Cerebellar nuclear complex (tissue), 1 donor: ENCODE results near the gene FN3KRP.

Experiments used
- DNase-seq, 2 experiments: peaks; one replicate each; lab custom pipeline; 2025; lab: John Stamatoyannopoulos, UW

FN3KRP gene, protein sequence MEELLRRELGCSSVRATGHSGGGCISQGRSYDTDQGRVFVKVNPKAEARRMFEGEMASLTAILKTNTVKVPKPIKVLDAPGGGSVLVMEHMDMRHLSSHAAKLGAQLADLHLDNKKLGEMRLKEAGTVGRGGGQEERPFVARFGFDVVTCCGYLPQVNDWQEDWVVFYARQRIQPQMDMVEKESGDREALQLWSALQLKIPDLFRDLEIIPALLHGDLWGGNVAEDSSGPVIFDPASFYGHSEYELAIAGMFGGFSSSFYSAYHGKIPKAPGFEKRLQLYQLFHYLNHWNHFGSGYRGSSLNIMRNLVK

DNA sequence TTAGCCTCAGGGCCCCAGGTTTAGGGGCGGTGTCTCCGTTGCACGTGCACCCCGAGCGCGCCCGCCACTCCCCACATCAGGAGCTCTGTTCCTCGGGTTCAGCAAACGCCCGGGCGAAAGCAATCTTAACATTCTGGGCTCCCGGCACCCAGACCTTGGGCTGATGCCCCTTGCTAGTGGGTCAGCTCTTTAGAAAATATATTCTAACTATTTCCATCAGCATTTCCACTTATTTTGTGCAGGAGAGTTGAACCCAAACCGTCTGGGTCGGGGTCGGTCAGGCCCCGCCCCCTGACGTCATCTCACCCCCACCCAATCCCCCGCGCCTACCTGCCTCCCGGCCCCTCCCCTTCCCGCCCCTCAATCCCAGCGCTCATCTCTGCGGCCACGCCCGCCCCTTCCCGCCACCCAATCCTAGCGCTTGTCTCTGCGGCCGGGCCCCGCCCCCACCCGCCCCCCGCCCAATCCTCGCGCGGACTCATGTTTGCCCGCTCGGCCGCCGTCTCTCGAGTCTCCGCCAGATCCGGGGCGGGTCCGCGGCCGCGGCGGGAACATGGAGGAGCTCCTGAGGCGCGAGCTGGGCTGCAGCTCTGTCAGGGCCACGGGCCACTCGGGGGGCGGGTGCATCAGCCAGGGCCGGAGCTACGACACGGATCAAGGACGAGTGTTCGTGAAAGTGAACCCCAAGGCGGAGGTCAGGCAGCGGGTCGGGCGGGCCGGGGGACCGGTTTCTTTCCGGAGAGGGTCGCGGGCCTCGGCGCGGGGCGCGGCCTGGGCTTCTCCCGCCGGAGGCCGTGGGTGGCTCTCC lies at the start of gene FN3KRP:
TSS of gene FN3KRP (plus strand) at position 504 of the 808 bp plus-strand sequence. CDS start at position 554, 50 bp downstream.
- peak; percentile 19 to 35 for DNase-seq

DNA sequence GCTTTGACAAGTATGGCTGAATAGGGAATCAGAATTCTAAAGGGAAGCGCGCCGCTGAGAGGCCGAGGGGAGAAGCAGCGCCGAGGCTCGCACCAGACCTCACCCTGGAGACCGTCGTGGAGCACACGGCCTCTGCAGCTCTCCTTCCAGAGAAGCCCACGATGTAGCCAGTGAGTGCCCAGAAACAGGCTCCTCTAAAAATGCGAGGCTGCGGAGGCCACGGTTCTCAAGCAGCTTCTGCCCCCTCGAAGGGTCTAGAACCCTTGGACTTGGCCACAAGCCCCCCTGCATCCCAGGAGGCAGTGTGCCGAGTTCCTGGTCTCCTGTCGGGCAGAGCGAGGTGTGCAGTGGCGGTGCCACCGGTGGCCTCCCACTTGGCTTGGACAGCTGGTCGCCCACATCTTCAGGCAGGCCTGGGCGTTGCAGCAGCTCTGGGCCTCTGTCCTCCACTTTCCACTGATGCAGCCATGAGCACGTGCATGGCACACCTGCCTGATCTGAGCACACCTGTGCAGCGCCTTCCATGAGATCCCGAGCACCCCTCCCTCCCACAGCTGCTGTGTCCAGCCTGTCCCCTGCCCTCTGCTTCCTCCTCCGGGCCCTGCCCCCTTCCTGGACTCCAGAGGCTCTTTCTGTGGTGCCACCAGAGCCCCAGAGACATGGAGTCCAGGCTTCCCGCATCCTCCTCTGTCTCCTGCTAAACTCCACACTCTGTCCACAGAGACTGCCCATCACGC lies 49.4 kb upstream of the FN3KRP start:
- DNase-seq = no peak

DNA sequence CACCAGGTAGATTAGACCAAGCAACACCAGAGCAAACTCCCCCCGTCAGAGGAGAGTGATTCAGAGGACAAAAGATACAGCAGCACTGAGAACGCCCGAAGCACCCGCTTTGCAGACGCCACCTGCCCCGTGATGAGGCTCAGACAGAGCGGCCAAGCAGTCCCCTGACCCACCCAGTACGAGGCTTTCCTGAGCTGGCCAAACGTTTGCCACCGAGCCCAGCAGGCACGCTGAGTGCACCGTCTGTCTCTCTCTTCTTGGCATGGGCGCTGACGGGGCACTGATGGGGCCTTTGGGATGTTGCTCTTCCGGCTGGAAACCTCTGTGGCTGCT lies 48.9 kb upstream of the FN3KRP start:
- DNase-seq = peak in 1 of 2 experiments; percentile 36

DNA sequence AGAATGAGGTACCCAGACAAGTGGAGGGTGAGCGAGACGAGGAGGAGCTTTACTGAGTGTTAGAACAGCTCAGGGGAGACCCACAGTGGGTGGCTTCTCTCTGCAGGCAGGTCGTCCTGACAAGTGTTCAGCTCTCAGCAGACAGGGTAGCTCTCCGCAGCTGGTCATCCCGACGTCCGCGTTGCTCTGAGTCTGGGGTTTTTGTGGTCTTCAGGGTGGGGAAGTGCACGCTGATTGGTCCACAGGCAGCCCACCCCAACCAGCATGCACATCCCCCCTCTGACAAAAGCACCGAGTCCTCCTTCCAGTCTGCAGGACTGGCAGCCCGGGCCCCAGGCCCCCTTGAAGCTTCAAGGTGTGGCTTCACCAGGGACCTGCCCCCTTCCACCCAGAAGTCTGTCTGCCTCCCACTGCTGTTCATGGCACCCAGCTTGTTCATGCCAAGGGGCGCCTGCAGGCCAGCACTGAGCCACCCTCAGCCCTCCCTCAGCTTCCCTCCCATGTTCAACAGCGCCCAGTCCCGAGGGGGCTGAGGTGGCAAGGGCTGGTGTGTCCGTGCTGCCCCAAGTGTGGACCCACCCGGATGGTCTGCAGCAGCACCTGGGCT lies 48.4 kb upstream of the FN3KRP start:
- DNase-seq = no peak

DNA sequence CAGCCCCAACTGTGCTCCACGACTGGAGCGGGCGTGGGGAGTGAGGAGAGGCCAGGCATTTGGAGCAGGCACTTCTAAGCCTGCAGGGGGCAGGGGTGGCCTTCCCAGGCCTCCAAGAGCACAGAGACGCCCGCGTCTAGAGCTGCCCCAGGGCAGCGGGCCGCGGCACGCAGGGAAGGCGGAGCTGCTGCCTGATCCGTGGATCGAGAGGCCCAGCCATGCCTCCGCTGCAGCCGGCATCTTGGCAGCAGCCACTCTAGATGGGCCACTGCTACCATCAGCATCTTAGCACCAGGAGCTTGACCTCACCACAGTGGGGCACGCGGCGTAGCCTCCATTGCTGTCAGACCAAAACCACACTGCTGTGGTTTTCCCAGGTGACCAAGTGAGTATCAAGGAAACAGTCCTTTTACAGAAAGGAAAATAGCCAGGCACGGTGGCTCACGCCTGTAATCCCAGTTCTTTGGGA lies 47.8 kb upstream of the FN3KRP start:
- peak in 1 of 2 experiments; percentile 8 for DNase-seq

DNA sequence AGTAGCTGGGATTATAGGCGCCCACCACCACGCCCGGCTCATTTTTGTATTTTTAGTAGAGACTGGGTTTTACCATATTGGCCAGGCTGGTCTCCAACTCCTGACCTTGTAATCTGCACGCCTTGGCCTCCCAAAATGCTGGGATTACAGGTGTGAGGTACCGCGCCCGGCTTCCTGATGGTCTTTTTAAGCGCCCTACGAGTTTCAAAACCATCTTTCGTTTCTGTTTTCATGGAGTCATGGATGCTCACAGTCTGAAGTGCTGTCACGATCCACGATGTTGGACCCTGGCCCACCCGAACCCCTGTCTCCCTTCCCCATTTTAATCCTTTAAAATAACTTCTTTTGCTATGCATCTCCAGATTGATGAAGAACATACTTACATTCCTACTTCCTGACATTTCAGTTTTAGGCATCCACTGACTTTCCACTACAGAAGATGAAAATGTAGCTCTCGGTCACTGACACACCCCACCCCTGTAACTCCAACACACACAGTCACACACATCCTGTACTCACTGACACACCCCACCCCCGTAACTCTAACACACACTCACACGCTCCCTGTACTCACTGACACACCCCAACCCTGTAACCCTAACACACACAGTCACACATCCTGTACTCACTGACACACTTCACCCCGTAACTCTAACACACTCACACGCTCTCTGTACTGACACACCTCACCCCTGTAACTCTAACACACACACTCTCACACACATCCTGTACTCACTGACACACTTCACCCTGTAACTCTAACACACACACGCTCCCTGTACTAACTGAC lies 45.6 kb upstream of the FN3KRP start:
- DNase-seq = no peak

DNA sequence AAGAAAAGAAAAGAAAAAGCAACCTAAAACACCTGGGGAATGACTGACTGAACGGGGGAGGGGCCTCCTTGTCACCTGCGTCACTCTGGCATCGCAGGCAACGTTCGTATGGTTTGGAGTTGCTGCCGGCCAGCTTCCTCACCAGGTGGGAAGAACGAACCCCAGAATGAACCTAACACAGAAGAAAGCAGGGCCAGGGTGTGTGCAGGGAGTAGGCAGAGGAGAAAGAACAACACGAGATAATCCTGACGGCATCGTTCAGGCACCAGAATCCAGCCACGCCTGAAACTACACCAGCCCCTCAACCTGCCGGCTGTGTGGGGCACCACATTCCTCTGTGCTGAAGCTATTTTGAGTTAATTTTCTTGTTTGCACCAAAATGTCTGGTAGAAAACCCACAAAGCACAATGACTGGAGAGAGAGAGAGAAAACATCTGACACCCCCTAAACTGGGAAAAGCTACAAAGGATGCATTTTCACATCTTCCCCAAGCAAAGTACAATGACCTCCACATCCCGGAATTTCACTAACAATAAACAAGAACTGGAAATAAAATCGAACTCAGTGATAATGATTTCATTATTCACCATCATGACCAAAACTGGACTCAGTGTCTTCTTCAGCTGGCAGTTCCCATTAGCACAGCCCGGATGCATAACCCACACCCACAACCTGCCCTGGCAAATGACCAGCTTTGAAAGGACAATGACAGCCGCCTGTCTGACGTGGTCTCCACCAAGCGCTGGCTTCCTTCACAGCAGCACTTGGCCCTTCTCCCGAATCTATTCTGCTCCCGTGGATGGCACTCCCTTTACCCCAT lies 41.6 kb upstream of the FN3KRP start:
- no peak for DNase-seq

DNA sequence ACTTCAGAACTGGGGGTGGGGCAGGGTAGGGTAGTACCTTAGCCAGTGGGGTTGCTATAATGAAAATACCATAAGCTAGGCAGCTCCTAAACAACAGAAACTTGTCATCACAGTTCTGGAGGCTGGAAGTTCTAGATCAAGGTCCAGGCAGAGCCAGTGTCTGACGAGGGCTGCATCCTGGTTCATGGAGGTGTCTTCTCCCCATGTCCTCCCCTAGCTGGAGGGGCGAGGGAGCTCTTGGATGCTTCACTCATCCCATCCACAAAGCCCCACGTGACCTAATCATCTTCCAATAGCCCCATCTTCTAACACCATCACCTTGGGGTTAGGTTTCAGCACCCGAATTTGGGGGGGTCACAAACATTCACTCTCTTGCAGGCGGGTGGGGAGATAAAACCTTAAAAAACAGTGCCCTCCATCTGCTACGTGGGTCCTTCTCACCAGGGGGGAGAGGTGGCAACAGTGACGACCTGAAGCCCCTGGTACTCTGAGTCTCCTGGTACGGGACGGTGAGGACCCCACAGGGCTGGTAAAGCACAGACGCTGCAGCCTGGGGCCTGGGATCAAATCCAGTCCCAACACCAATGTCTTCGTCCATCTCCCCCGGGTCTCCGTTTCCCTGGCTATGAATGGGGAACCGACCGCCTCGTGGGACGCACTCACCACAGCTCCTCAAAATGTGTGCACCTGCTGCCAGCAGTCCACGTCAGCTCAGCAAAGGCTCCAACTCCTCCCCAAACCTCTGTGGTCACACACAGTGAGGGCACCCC lies 40.8 kb upstream of the FN3KRP start:
- DNase-seq = no peak

DNA sequence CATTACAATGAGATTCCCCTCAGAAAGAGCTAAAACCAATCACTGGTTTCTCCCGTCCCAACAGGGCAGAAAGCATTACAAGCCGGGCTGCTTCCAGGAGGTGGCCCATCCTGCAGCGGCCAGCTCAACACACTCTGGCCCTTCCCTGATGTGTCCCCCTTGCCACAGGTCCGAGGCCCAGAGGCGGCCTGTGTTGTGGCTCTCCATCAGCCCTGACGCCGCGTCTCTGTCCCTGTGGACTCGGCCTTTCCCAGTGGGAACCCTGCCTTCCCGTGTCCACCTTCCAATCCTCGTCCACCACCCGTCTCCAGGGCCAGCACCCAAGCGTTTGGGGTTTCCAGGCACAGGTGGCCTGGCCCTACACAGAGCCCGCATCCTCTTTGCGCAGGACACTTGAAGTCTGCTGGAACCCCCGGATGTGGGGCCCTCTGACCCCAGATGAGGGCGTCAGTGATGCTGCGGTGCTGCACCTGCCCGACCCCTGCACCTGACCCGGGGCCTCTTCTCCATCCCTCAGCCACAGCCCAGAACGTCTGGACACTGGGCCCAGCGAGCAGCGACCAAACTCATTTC lies 39.1 kb upstream of the FN3KRP start:
- DNase-seq = no peak

DNA sequence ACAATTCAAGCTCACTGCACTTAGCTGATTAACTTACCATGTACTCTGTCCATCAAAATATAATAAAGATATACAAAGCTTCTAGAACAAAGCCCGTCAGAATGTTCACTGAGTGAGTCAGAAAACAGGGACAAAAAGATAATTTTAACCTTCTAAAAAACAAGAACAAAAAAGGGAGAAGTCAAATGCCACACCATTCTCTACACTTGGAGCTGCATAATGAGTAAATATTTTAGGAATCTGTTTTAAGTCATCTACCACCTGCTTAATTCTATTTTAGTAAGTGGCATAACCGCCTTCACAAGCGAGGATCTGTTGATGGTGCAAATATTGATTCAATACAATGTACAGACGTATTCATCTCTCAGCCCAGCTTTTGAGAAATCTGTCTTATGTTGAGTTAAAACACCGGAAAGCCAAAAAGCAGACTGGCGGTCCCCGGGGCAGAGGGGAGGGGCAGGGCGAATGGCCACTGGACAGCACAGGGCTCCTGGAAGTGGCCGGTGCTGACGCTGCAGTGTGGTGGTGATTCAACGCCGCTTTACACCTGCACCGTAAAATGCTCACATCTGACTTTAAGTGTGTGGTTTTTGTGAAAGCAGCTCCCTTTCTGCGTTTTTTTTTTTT lies 38.1 kb upstream of the FN3KRP start:
- DNase-seq = no peak

DNA sequence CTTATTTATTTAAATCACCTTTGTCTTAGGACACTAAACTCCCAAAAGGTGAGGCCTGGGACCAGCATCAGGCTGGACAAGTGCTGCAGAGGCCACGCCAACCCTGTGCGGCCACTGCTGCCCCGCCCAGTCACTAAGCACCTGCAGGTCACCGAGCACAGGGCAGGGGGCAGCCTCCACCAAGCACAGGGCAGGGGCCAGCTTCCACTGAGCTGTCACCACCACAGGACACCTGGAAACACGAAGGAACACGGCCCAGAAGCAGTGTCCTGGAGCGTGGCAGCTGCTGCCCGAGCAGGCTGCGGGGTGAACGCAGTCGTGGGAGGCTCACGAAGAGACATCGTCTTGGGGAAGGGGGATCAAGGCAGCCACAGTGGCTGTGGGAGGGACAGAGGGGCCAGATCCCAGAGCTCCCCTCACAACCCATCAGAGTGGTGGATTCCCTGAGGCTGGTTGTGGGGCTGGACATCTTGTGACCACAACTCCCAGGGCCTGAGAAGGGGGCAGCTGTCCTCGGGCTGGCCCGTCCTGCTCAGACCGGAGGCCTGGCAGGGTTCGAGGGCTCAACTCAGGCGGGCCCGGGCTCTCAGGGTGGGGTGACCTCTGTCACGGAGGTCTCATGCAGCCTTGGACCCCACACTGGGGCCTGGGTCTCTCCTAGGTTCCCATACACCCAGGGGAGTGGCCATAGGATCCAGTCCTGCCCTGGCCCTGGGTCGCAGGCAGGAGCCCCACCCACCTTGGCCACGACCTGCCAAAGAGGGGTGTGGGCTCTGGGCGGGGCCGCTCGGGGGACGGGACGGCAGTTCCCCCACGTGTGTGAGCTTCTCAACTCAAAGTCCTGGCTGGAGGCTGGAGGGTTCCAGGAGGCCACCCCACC lies 36.7 kb upstream of the FN3KRP start:
- DNase-seq = no peak

DNA sequence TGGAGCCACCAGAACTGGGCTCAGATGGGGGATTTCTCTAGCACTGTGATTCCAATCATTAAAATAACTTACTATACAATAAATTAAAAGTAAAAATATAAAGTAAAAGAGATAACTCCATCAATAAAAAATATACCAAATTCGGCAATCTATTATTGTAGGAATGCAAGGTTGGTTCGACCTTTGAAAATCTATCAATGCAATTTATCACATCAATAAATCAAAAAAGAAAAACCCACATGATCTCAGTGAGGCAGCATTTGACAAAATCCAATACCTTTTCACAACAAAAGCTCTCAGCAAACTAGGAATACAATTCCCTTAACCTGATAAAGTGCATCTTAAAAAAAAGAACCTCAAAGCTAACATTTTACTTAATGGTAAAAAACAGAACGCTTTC lies 35.0 kb upstream of the FN3KRP start:
- DNase-seq = no peak

DNA sequence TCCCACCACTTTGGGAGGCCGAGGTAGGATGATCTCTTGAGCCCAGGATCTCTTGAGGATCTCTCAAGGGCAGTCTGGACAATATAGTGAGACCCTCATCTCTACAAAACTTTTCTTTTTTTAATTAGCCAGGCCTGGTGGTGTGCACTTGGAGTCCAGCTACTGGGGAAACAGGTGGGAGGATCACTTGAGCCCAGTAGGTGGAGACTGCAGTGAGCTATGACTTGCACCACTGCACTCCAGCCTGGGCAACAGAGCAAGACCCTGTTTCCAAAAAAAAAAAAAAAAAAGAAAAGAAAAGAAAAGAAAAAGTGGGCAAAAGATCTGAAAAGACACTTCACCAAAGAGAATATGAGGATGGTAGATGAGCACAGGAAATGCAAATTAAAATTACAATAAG lies 33.0 kb upstream of the FN3KRP start:
- no peak for DNase-seq

DNA sequence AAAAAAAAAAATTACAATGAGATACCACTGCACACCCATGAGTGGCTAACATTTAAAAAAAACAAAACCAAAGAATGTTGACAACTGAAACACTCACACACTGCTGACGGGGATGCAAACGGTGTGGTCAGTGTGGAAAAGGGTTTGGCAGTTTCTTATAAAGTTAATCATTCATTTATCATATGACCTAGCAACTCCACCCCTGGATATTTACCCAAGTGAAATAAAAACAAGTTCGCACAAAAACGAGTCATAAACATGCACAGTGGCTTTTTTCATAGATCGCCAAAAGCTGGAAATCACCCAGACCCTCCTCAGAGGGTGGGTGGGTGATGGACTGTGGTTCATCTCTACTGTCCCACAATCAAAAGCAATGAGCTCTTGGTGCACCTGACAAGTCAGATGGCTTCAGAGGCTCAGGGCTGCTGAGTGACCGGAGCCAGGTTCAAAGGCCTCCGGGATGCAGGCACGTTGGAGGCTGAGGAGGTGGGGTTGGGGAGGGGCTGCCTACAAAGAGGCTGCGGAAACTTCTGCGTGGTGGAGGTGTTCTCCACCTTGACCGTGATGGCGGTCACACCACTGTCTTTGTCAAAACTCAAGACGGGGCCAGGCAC lies 32.2 kb upstream of the FN3KRP start:
- no peak for DNase-seq

DNA sequence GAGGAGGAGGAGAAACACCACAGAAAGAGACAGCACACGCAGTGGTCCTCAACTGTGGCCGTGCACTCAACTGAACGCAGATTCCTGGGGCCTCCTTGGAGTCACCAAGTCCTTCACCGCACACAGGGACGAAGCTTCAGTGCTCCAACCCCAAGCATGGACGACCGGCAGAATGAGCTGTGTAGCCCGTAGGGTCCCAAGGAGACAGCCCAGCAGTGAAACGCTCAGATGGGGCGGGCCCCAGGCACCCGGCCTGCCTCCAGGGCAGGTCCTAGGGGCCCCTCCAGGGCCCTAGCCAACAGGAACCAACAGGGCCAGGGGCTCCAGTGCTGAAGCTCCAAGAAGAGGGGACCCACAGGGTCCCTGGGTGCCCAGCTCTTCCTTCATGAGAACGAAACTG lies 31.2 kb upstream of the FN3KRP start:
- no peak for DNase-seq

DNA sequence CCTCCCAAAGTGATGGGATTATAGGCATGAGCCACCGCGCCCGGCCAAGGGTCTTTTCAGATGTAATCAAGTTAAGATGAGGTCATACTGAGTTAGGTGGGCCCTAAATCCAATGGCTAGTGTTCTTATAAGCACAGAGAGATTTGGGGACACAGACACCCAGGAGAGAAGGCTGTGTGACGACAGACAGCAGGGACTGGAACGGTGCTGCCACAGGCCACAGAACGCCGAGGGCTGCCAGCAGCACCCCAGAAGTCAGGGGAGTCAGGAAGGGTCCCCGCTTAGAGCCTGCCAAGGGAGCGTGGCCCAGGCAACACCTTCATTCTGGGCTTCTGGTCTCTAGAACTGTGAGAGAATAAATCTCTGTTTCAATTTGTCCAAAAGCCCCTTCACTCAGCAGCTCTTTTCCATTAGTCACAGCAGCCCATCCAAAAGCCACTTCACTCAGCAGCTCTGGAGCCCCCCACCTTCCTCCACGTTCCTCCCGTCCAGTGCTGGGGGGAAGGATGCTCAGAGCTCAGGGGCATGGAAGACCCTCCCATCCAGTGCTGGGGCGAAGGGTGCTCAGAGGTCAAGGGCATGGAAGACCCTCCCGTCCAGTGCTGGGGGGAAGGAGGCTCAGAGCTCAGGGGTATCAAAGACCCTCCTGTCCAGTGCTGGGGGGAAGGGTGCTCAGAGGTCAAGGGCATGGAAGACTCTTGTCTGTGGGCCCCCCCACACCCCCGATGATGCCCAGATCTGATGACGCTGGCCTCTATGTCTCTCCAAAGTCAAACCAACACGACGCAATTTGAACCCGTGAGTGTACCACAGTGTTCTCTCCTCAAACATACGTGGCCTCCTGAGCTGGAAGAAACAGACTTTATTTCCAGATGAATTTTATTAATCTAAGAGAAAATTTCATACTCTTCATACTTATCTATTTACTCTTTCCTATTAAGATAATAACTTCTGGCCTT lies 29.9 kb upstream of the FN3KRP start:
- no peak for DNase-seq
